HG03159 (cell line): ENCODE data around the gene CSNK1A1.

Experiments
- ATAC-seq: cut with Tn5 transposase; IDR thresholded peaks from one replicate; pipeline ENCODE4 v1.9.1; 2021; ENCODE audit warnings: mild to moderate bottlenecking, moderate library complexity; ENCODE audit not compliant: unreplicated experiment

Gene CSNK1A1

GRCh38 chr5:149575131-149575530 lies 23.9 kb upstream of the CSNK1A1 start:
- ATAC-seq, result no peak

- no peak for ATAC-seq
Measured at GRCh38 chr5:149572576-149573231, 21.5 kb upstream of the CSNK1A1 start.

GRCh38 chr5:149572170-149572569 lies 20.9 kb upstream of the CSNK1A1 start:
- no peak for ATAC-seq

- ATAC-seq, result no peak
Measured at GRCh38 chr5:149567226-149567625, 16.0 kb upstream of the CSNK1A1 start.

GRCh38 chr5:149564542-149565140 lies 13.4 kb upstream of the CSNK1A1 start:
- ATAC-seq, result peak; percentile 91

- ATAC-seq, result no peak
Measured at GRCh38 chr5:149563466-149563865, 12.2 kb upstream of the CSNK1A1 start.

GRCh38 chr5:149561848-149562247 lies 10.6 kb upstream of the CSNK1A1 start:
- ATAC-seq, result no peak

GRCh38 chr5:149559706-149560105 lies 8.5 kb upstream of the CSNK1A1 start:
- no peak for ATAC-seq

GRCh38 chr5:149552553-149553160 lies 1.4 kb upstream of the CSNK1A1 start:
- ATAC-seq, result no peak

GRCh38 chr5:149552038-149552494 lies 827 bp upstream of the CSNK1A1 start:
- no peak for ATAC-seq

GRCh38 chr5:149550594-149551226 lies 529 bp downstream of the CSNK1A1 start:
- ATAC-seq, result no peak

GRCh38 chr5:149550268-149550583 lies 1.0 kb downstream of the CSNK1A1 start:
- ATAC-seq, result no peak

- ATAC-seq, result peak; percentile 39
Measured at GRCh38 chr5:149549461-149550267, 1.6 kb downstream of the CSNK1A1 start.

- ATAC-seq, result no peak
Measured at GRCh38 chr5:149546974-149547373, 4.3 kb downstream of the CSNK1A1 start.

- ATAC-seq, result no peak
Measured at GRCh38 chr5:149545327-149545726, 5.9 kb downstream of the CSNK1A1 start.

- no peak for ATAC-seq
Measured at GRCh38 chr5:149544028-149544420, 7.2 kb downstream of the CSNK1A1 start.

- ATAC-seq, result no peak
Measured at GRCh38 chr5:149543361-149544027, 7.7 kb downstream of the CSNK1A1 start.

GRCh38 chr5:149541893-149542292 lies 9.3 kb downstream of the CSNK1A1 start:
- ATAC-seq, result no peak

GRCh38 chr5:149540089-149540488 lies 11.2 kb downstream of the CSNK1A1 start:
- ATAC-seq, result no peak

- no peak for ATAC-seq
Measured at GRCh38 chr5:149537374-149537975, 13.8 kb downstream of the CSNK1A1 start.
